CD4-positive, alpha-beta memory T cell (primary cell): ENCODE data around the gene RALB. TPM values are rescaled to one million over a fixed set of nuclear protein-coding genes. Genes with fewer than 3 reads are reported as not detected.
A peak's percentile ranks its signal among the peaks of the same experiment; 100 is the strongest.

ENCODE experiments used
- CTCF ChIA-PET: fragments of 350-600 bp; sonication (Branson Sonifier 250); formaldehyde crosslinking; loops from one replicate; lab custom pipeline; 2021; ENCODE audit warnings: inconsistent platforms; ENCODE audit not compliant: partially characterized antibody; lab: Charles Lee
- POLR2A ChIA-PET: fragments of 350-600 bp; sonication (Branson Sonifier 250); formaldehyde crosslinking; loops from one replicate; lab custom pipeline; 2021; ENCODE audit not compliant: partially characterized antibody; lab: Charles Lee
- DNase-seq, 5 donors: peaks; one replicate each; pipeline versions ENCODE4 v3.0.0 to v3.0.0-alpha.2; 2020 to 2022; ENCODE audit warnings: mixed read lengths in 1 of 5
- H3K27ac ChIP-seq: one replicate; pipeline ENCODE4 v1.7.0; 2013; ENCODE audit warnings: low read depth, low read length
- H3K27me3 ChIP-seq: 2 replicates; pipeline ENCODE4 v1.7.0; 2013; ENCODE audit warnings: mild to moderate bottlenecking, low read length, moderate library complexity; ENCODE audit not compliant: insufficient read depth
- H3K36me3 ChIP-seq: 2 replicates; pipeline ENCODE4 v1.7.0; 2013; ENCODE audit warnings: mild to moderate bottlenecking, low read length, moderate library complexity; ENCODE audit not compliant: insufficient read depth
- H3K4me1 ChIP-seq: 2 replicates; pipeline ENCODE4 v1.7.0; 2013; ENCODE audit warnings: mild to moderate bottlenecking, low read length, moderate library complexity; ENCODE audit not compliant: insufficient read depth
- H3K4me3 ChIP-seq, 2 donors: one replicate each; pipeline ENCODE4 v1.7.0; 2013; ENCODE audit warnings: low read length in 2 of 2, mild to moderate bottlenecking in 1 of 2
- H3K9me3 ChIP-seq, 2 donors: one replicate each; pipeline ENCODE4 v1.7.0; 2013; ENCODE audit warnings: low read length in 2 of 2, control low read depth in 1 of 2; ENCODE audit not compliant: control insufficient read depth in 1 of 2
- H3K27ac Mint-ChIP-seq, 7 donors: one replicate each; pipeline ENCODE4 v1.8.0; 2020 to 2021; ENCODE audit warnings: mixed read lengths in 7 of 7, mild to moderate bottlenecking in 6 of 7, inconsistent platforms in 3 of 7, moderate library complexity in 3 of 7
- H3K27me3 Mint-ChIP-seq, 2 donors: one replicate each; pipeline ENCODE4 v1.8.0; 2020 to 2021; ENCODE audit warnings: mixed read lengths in 2 of 2
- H3K36me3 Mint-ChIP-seq, 2 donors: one replicate each; pipeline ENCODE4 v1.8.0; 2020 to 2021; ENCODE audit warnings: mixed read lengths in 2 of 2, inconsistent platforms in 1 of 2, mild to moderate bottlenecking in 1 of 2
- H3K4me1 Mint-ChIP-seq, 4 donors: one replicate each; pipeline ENCODE4 v1.8.0; 2020 to 2021; ENCODE audit warnings: mixed read lengths in 4 of 4, mild to moderate bottlenecking in 1 of 4
- H3K4me3 Mint-ChIP-seq, 8 donors: one replicate each; pipeline ENCODE4 v1.8.0; 2020 to 2021; ENCODE audit warnings: mixed read lengths in 8 of 8, mild to moderate bottlenecking in 7 of 8, moderate library complexity in 6 of 8, inconsistent platforms in 3 of 8
- H3K9me3 Mint-ChIP-seq, 8 donors: one replicate each; pipeline ENCODE4 v1.8.0; 2020 to 2021; ENCODE audit warnings: mixed read lengths in 8 of 8, mild to moderate bottlenecking in 5 of 8, inconsistent platforms in 3 of 8, moderate library complexity in 1 of 8
- intact Hi-C: fragments of 100-400 bp; cut with micrococcal nuclease; formaldehyde crosslinking; loops from one replicate; pipeline ENCODE4 v1.15.1; 2023
- polyA plus RNA-seq, 2 donors: library from polyadenylated mRNA; unstranded; fragments of 300-500 nt; fragmentation: Illumina TruSeq; gene quantifications; one replicate each; pipeline ENCODE4 v1.2.3, GENCODE V29; 2021
- total RNA-seq, 2 experiments: library from RNA; stranded (reverse); gene quantifications; one replicate each; pipeline ENCODE4 v1.2.3, GENCODE V29; 2021

Gene RALB, protein sequence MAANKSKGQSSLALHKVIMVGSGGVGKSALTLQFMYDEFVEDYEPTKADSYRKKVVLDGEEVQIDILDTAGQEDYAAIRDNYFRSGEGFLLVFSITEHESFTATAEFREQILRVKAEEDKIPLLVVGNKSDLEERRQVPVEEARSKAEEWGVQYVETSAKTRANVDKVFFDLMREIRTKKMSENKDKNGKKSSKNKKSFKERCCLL
- 10 to 100 TPM; 14.0 TPM for total RNA-seq
- 10 to 100 TPM; 34.8 to 50.4 TPM for polyA plus RNA-seq

DNA sequence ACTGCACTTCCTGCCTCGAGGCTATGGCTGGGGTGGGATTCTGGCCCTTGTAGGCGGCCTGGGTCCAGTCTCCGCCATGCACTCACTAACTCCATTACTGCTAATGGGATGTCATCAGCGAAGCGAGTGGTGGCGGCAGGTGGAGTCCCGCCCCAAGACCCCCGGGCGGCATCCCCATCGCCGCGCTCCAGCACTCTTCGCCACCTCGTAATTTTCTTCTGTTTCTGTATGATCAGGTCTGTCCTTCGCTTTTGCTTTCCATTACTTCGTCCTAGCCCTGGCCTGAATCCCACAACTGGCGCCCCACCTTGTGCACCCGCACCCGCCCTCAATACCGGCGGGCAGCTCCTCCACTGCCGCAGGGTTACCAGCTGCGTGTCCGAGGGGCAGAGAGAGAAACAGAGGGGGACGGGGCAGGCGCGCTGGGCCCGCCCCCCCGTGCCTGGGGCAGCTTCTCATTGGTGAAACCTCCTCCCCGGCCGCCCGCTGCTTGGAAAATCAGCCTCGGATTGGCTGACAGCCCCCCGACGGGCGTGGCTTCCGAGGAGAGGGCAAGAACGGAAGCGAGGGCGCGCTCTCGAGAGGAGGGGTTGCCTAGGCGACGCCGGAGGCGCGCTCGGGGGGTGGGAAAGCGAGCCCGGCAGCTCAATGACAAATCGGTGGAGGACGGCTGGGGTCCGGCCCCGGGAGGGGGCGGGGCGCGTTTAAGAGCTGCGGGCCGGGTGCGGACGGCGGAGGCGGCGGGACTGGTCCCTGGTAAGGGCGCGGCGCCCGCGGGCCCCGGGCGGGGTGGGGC lies at the start of gene RALB:
TSS of gene RALB (plus strand) at position 628 of the 796 bp plus-strand sequence. CDS start 25,813 bp downstream, outside the sequence.
- Mint-ChIP-seq H3K36me3 (peaks cover 0 to 16% of the 10 kb centered on the region in 2 donors), H3K27me3 (peaks cover 1 to 3% of the 10 kb centered on the region in 2 donors), H3K27ac (peak within 1 kb of the TSS; percentile 87 to 99 (median 98)), H3K4me3 (peak within 1 kb of the TSS; percentile 99 to 100 (median 100)), H3K9me3 (peaks cover 0 to 2% (median 0%) of the 10 kb centered on the region in 8 donors), H3K4me1 (peaks cover 37 to 51% (median 43%) of the 10 kb centered on the region in 4 donors)
- peaks cover 44% of the 10 kb centered on the region for H3K4me1 ChIP-seq
- H3K27ac ChIP-seq: peak within 1 kb of the TSS; percentile 61
- intact Hi-C loops: loop anchor here (1.0 to 10.0 kb wide), 6 partner anchors 20 to 493 kb away; partner anchors contain the start of genes EPB41L5, PTPN4 and TMEM185B
- DNase-seq: peak; percentile 97 to 99 (median 97)
- peak within 1 kb of the TSS; percentile 78 to 80 for H3K4me3 ChIP-seq
- H3K36me3 ChIP-seq: no peaks in the 10 kb centered on the region
- no peaks in the 10 kb centered on the region for H3K27me3 ChIP-seq
- CTCF ChIA-PET: interaction anchor here (0.7 to 3.2 kb wide), 14 partner anchors 9 to 574 kb away, joined by 3 to 18 read pairs (median 4); no protein-coding TSS in a partner anchor
- POLR2A ChIA-PET: interaction anchor here (0.6 to 4.0 kb wide), 15 partner anchors 9 to 1278 kb away, joined by 3 to 73 read pairs (median 7); partner anchors contain the start of genes RNU4ATAC, TMEM177 and TMEM185B
- H3K9me3 ChIP-seq: no peaks in the 10 kb centered on the region

DNA sequence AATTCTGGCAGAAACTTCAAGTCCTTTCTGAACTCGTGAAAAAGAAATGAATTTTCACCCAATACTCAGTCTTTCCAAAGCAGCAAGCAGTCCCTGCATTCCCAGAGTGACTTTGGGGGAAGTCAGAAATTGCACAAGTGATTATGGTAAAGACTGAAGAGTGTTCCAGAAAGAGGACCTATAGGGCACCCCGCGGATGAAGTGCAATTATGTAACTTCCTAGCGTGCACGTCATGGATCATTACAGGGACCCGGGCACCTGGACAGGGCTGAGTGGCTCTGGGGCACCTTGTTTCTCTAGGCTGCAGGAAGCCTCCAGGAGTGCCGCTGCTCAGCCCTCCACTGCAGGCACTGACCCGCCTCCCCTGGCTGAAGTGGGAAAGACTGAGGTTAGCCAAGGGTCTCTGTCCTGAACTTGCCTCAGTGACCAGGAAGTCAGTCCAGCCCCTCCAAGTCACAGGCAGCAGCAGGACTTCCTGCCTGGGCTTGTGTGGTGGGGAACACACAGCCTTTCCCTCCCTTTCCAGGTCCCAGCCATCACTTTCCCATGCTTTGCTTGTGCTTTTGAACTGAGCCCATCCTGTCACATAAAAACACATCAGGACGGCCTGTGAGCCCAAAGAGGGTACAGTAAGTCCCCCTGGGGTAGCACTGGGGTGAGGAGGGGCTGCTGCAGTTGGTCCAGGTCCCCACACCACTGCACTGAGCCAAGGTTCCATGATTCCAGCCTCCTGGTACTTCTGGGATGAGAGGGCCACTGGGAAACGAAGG lies 49.2 kb upstream of the RALB start:
- no peaks in the 10 kb centered on the region for H3K36me3 ChIP-seq
- ChIA-PET CTCF (no interaction called here), POLR2A (no interaction called here)
- H3K27me3 Mint-ChIP-seq: no peaks in the 10 kb centered on the region
- intact Hi-C loops: no loop called here
- no peak for DNase-seq
- peak overlapping the region in 1 of 7 donors; percentile 24 for H3K27ac Mint-ChIP-seq
- H3K4me1 ChIP-seq: no peaks in the 10 kb centered on the region
- peaks cover 0 to 3% of the 10 kb centered on the region in 2 donors for H3K36me3 Mint-ChIP-seq
- no peak overlapping the region for H3K27ac ChIP-seq
- H3K9me3 Mint-ChIP-seq: peaks cover 0 to 5% (median 2%) of the 10 kb centered on the region in 8 donors
- H3K9me3 ChIP-seq: no peaks in the 10 kb centered on the region
- no peak overlapping the region for H3K4me3 Mint-ChIP-seq
- H3K4me1 Mint-ChIP-seq: peaks cover 0 to 7% (median 1%) of the 10 kb centered on the region in 4 donors
- no peak overlapping the region for H3K4me3 ChIP-seq
- no peaks in the 10 kb centered on the region for H3K27me3 ChIP-seq

DNA sequence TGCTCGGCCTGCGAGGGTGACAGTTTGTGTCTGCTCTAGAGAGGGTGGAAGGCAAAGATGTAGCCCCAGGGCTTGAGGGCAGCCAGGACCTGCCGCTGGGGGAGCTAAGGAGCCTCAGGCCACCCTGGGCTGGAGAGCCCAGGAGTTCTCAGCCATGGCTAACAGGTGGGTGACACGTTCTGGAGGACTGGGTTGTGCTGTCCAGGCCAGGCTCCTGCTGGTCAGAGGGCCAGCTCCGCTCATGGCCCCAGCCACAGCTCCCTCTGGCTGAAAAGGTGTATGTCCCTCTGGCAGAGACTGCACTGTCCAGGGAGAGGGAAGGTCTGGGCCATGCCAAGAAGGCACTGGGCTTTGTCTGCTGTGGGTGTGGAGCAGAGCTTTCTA lies 48.6 kb upstream of the RALB start:
- DNase-seq: no peak
- ChIA-PET POLR2A (interaction anchor here (0.6 kb wide), 1 partner anchor 171 kb away, joined by 3 read pairs; no protein-coding TSS in a partner anchor), CTCF (interaction anchor here (1.4 to 1.6 kb wide), 2 partner anchors 19 to 109 kb away, joined by 3 to 7 read pairs; no protein-coding TSS in a partner anchor)
- intact Hi-C loops: no loop called here
- Histone ChIP-seq H3K36me3 (no peaks in the 10 kb centered on the region), H3K4me1 (no peaks in the 10 kb centered on the region), H3K9me3 (no peaks in the 10 kb centered on the region), H3K27ac (no peak overlapping the region), H3K27me3 (no peaks in the 10 kb centered on the region), H3K4me3 (no peak overlapping the region)
- H3K36me3 Mint-ChIP-seq: peaks cover 0 to under 1% of the 10 kb centered on the region in 2 donors
- H3K4me1 Mint-ChIP-seq: peaks cover 0 to 7% (median 1%) of the 10 kb centered on the region in 4 donors
- no peak overlapping the region for H3K4me3 Mint-ChIP-seq
- H3K9me3 Mint-ChIP-seq: peaks cover 0 to 2% (median 0%) of the 10 kb centered on the region in 8 donors
- H3K27me3 Mint-ChIP-seq: no peaks in the 10 kb centered on the region
- H3K27ac Mint-ChIP-seq: peak overlapping the region in 1 of 7 donors; percentile 24

DNA sequence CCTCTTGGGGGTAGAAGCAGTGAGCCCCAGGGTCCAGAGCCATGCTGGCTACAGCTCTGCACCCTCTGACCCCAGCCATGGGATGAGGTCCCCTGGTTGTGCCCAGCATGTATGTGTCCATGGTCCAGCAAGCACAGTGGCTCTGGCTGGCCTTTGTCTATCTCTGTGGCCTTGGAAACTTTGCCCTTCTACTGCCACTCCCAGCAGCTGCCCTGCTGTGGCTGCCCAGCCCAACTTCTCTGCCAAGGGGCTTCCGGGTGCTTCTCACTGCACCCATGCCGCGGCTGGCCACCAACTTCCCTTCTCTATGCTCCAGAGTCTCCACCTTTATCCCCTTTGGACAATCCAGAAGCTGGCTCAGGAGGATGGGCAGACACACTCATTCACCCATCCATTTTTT lies 48.2 kb upstream of the RALB start:
- peaks cover 0 to 2% (median 0%) of the 10 kb centered on the region in 8 donors for H3K9me3 Mint-ChIP-seq
- Histone ChIP-seq H3K27me3 (no peaks in the 10 kb centered on the region), H3K4me3 (no peak overlapping the region), H3K27ac (no peak overlapping the region), H3K36me3 (no peaks in the 10 kb centered on the region), H3K4me1 (no peaks in the 10 kb centered on the region), H3K9me3 (no peaks in the 10 kb centered on the region)
- H3K4me1 Mint-ChIP-seq: peaks cover 0 to 7% (median 2%) of the 10 kb centered on the region in 4 donors
- POLR2A ChIA-PET: interaction anchor here (0.6 kb wide), 1 partner anchor 171 kb away, joined by 3 read pairs; no protein-coding TSS in a partner anchor
- no peaks in the 10 kb centered on the region for H3K36me3 Mint-ChIP-seq
- no peaks in the 10 kb centered on the region for H3K27me3 Mint-ChIP-seq
- intact Hi-C loops: no loop called here
- DNase-seq: no peak
- no peak overlapping the region for H3K4me3 Mint-ChIP-seq
- CTCF ChIA-PET: interaction anchor here (1.1 to 1.6 kb wide), 3 partner anchors 19 to 109 kb away, joined by 3 to 7 read pairs (median 3); no protein-coding TSS in a partner anchor
- H3K27ac Mint-ChIP-seq: no peak overlapping the region

DNA sequence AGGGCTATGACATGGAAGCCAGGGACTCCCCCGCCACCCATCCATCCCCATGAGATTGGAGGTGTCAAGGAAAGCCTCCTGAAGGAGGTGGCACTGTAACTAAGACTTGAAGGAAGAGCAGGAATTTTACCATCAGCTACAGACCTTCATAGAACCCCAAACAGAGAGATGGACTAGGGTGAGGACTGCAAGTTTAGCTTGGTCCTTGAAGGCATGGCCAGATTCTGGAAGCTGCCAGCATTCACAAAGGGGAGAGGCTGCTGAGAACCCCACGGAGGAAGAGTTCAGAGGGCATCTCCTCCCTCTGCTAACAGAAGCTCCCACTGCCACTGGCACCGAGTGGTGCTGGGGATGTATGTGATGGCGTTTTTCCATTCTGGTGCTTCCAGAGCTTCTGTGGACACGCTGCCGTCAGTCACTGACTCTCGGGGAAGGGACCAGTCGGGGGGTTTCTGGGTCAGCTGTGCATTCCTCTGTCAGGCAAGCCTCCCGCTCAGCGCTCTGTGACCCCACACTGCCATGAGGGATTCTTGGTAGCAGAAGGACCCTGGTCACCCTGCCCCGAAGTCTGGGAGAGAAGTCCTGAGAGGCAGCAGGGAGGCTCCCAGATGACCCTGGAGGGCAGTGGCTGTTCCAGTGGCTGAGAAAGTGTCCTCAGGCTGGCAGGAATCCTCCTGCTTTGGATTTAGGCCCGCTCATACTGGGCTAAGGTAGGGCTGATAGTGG lies 47.5 kb upstream of the RALB start:
- Mint-ChIP-seq H3K4me1 (peaks cover 0 to 10% (median 6%) of the 10 kb centered on the region in 4 donors), H3K9me3 (peaks cover 0 to 2% (median 0%) of the 10 kb centered on the region in 8 donors), H3K27me3 (no peaks in the 10 kb centered on the region), H3K27ac (peak overlapping the region in 3 of 7 donors; percentile 9 to 77 (median 31)), H3K36me3 (no peaks in the 10 kb centered on the region), H3K4me3 (no peak overlapping the region)
- ChIA-PET POLR2A (no interaction called here), CTCF (interaction anchor here (1.1 to 1.6 kb wide), 3 partner anchors 20 to 108 kb away, joined by 3 to 7 read pairs (median 3); no protein-coding TSS in a partner anchor)
- Histone ChIP-seq H3K27me3 (no peaks in the 10 kb centered on the region), H3K27ac (no peak overlapping the region), H3K4me1 (peaks cover 7% of the 10 kb centered on the region), H3K36me3 (no peaks in the 10 kb centered on the region), H3K9me3 (no peaks in the 10 kb centered on the region), H3K4me3 (no peak overlapping the region)
- DNase-seq: no peak
- intact Hi-C loops: no loop called here

DNA sequence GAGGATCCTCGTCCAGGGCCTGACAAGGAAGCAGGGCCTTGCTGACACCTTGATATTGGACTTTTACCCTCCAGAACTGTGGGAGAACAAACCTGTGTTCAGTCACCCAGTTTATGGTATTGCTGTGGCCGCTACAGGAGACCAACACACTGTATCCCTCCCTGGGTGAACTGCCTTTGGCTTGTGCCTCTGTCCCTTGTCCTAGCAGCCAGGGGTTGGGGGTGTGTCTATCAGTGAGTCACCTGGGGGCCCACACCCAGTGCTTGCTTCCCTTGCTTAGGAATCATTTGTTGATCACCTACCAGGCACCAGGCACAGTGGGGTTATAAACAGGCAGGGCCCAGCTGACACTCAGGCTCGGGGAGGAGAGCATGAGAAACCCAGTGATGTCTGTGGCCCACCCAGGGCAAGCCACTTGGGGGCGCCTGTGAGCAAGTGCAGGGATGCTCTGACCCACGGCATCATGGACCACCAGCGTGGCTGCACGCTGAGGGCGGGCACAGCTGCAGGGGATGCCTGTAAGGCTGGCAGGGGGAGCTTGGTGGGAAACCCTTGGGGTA lies 46.5 kb upstream of the RALB start:
- H3K4me3 ChIP-seq: no peak overlapping the region
- no peaks in the 10 kb centered on the region for H3K36me3 ChIP-seq
- no peaks in the 10 kb centered on the region for H3K27me3 ChIP-seq
- intact Hi-C loops: loop anchor here (1.0 kb wide), 1 partner anchor 107 kb away; no protein-coding TSS in a partner anchor
- H3K4me1 Mint-ChIP-seq: peaks cover 0 to 17% (median 9%) of the 10 kb centered on the region in 4 donors
- H3K4me1 ChIP-seq: peaks cover 14% of the 10 kb centered on the region
- CTCF ChIA-PET: interaction anchor here (0.9 to 1.4 kb wide), 4 partner anchors 97 to 113 kb away, joined by 3 to 20 read pairs (median 4); no protein-coding TSS in a partner anchor
- no peak overlapping the region for H3K4me3 Mint-ChIP-seq
- no peak for DNase-seq
- H3K27ac ChIP-seq: no peak overlapping the region
- H3K27ac Mint-ChIP-seq: peak overlapping the region in 1 of 7 donors; percentile 59
- POLR2A ChIA-PET: no interaction called here
- H3K9me3 ChIP-seq: no peaks in the 10 kb centered on the region
- H3K36me3 Mint-ChIP-seq: no peaks in the 10 kb centered on the region
- no peaks in the 10 kb centered on the region for H3K27me3 Mint-ChIP-seq
- H3K9me3 Mint-ChIP-seq: no peaks in the 10 kb centered on the region
